Renal pelvis (tissue), 4 donors: Measurements from ENCODE around the gene MACO1. TPM values are rescaled to one million over a fixed set of nuclear protein-coding genes. Genes with fewer than 3 reads are reported as not detected.
A peak's percentile ranks its signal among the peaks of the same experiment; 100 is the strongest.
"Not testable (repeated sequence)": the region's sequence is repeated elsewhere in the genome, so short reads cannot be mapped to it uniquely, and the experiment has no call there.

Experiments used
- DNase-seq: peaks from one replicate; pipeline ENCODE4 v3.0.0-alpha.2; 2013
- polyA plus RNA-seq, 3 donors: library from polyadenylated mRNA; unstranded; fragments of 120-200 nt; gene quantifications; one replicate each; pipeline ENCODE4 v1.2.1, GENCODE V29; 2013; ENCODE audit not compliant: insufficient read length in 3 of 3

MACO1 gene
- polyA plus RNA-seq, 3 donors = 24.3 to 28.3 (median 25.0) TPM

GRCh38 chr1:25450891-25451290 lies 20.2 kb downstream of the MACO1 start:
- no peak for DNase-seq

- no peak for DNase-seq
These were observed 21.2 kb downstream of the MACO1 start for GRCh38 chr1:25451908-25452307.

GRCh38 chr1:25456502-25456901 lies 25.8 kb downstream of the MACO1 start:
- no peak for DNase-seq

GRCh38 chr1:25458541-25459298 lies 28.0 kb downstream of the MACO1 start:
- DNase-seq = no peak

- no peak for DNase-seq
These were observed 29.3 kb downstream of the MACO1 start for GRCh38 chr1:25460020-25460419.

- not testable (repeated sequence) for DNase-seq
These were observed 30.1 kb downstream of the MACO1 start for GRCh38 chr1:25460816-25461215.

GRCh38 chr1:25461849-25462248 lies 31.2 kb downstream of the MACO1 start:
- no peak for DNase-seq

GRCh38 chr1:25462732-25463131 lies 32.0 kb downstream of the MACO1 start:
- no peak for DNase-seq

GRCh38 chr1:25467193-25467592 lies 36.5 kb downstream of the MACO1 start:
- no peak for DNase-seq

- DNase-seq = no peak
These were observed 36.9 kb downstream of the MACO1 start for GRCh38 chr1:25467616-25468015.

GRCh38 chr1:25468033-25468432 lies 37.3 kb downstream of the MACO1 start:
- peak; percentile 14 for DNase-seq

GRCh38 chr1:25469177-25469576 lies 38.5 kb downstream of the MACO1 start:
- DNase-seq = no peak

- no peak for DNase-seq
These were observed 41.8 kb downstream of the MACO1 start for GRCh38 chr1:25472471-25472870.

- no peak for DNase-seq
These were observed 43.0 kb downstream of the MACO1 start for GRCh38 chr1:25473653-25474225.

- no peak for DNase-seq
These were observed 43.8 kb downstream of the MACO1 start for GRCh38 chr1:25474439-25475047.

GRCh38 chr1:25476186-25477097 lies 45.7 kb downstream of the MACO1 start:
- no peak for DNase-seq

GRCh38 chr1:25477448-25478034 lies 46.8 kb downstream of the MACO1 start:
- DNase-seq = peak; percentile 22

- no peak for DNase-seq
These were observed 47.9 kb downstream of the MACO1 start for GRCh38 chr1:25478633-25479032.

- no peak for DNase-seq
These were observed 50.9 kb downstream of the MACO1 start for GRCh38 chr1:25481625-25482024.

- no peak for DNase-seq
These were observed 51.5 kb downstream of the MACO1 start for GRCh38 chr1:25482211-25482610.

GRCh38 chr1:25484096-25484495 lies 53.4 kb downstream of the MACO1 start:
- DNase-seq = no peak

GRCh38 chr1:25484533-25484932 lies 53.8 kb downstream of the MACO1 start:
- DNase-seq = no peak
